ENCODE data around the gene EHMT1.

Gene EHMT1

GRCh38 chr9:137647096-137647714 lies 28.4 kb downstream of the EHMT1 start:
- Histone ChIP-seq H3K27me3 (ENCODE audit: control insufficient read depth in 1 of 2, insufficient read depth in 2 of 2, low read length in 2 of 2) (no peaks in the 10 kb centered on the region), H3K27ac (ENCODE audit: low read length) (no peak overlapping the region)

GRCh38 chr9:137648396-137648795 lies 29.6 kb downstream of the EHMT1 start:
- no peak overlapping the region for H3K9ac ChIP-seq (ENCODE audit: low read length in 2 of 2)
- H3K36me3 ChIP-seq (ENCODE audit: control insufficient read depth in 2 of 2, insufficient read depth in 2 of 2, low read length in 2 of 2), result peaks cover 0 to 6% of the 10 kb centered on the region in 2 donors
- no peaks in the 10 kb centered on the region for H3K27me3 ChIP-seq (ENCODE audit: control insufficient read depth in 1 of 2, insufficient read depth in 2 of 2, low read length in 2 of 2)
- H3K9me3 ChIP-seq (ENCODE audit: control insufficient read depth in 2 of 2, low read length in 2 of 2), result no peaks in the 10 kb centered on the region
- no peak overlapping the region for H3K27ac ChIP-seq (ENCODE audit: low read length)
- H3K4me3 ChIP-seq (ENCODE audit: low read length in 2 of 2), result no peak overlapping the region
- H3K4me1 ChIP-seq (ENCODE audit: control insufficient read depth, insufficient read depth, low read length), result peaks cover 2% of the 10 kb centered on the region

More at GRCh38 chr9:137647096-137647714, 28.4 kb downstream of the EHMT1 start:
- no peak overlapping the region for H3K9ac ChIP-seq (ENCODE audit: low read length in 2 of 2)
- peaks cover 2% of the 10 kb centered on the region for H3K4me1 ChIP-seq (ENCODE audit: control insufficient read depth, insufficient read depth, low read length)
- H3K36me3 ChIP-seq (ENCODE audit: control insufficient read depth in 2 of 2, insufficient read depth in 2 of 2, low read length in 2 of 2), result peaks cover 0 to 6% of the 10 kb centered on the region in 2 donors
- H3K9me3 ChIP-seq (ENCODE audit: control insufficient read depth in 2 of 2, low read length in 2 of 2), result no peaks in the 10 kb centered on the region
- no peak overlapping the region for H3K4me3 ChIP-seq (ENCODE audit: low read length in 2 of 2)

- Histone ChIP-seq H3K27me3 (ENCODE audit: control insufficient read depth in 1 of 2, insufficient read depth in 2 of 2, low read length in 2 of 2) (no peaks in the 10 kb centered on the region), H3K4me3 (ENCODE audit: low read length in 2 of 2) (no peak overlapping the region), H3K9me3 (ENCODE audit: control insufficient read depth in 2 of 2, low read length in 2 of 2) (no peaks in the 10 kb centered on the region), H3K4me1 (ENCODE audit: control insufficient read depth, insufficient read depth, low read length) (peaks cover 2% of the 10 kb centered on the region), H3K27ac (ENCODE audit: low read length) (no peak overlapping the region), H3K36me3 (ENCODE audit: control insufficient read depth in 2 of 2, insufficient read depth in 2 of 2, low read length in 2 of 2) (peaks cover 0 to 6% of the 10 kb centered on the region in 2 donors), H3K9ac (ENCODE audit: low read length in 2 of 2) (no peak overlapping the region)
Observed at GRCh38 chr9:137649553-137649952, 30.7 kb downstream of the EHMT1 start.

- peaks cover 0 to 6% of the 10 kb centered on the region in 2 donors for H3K36me3 ChIP-seq (ENCODE audit: control insufficient read depth in 2 of 2, insufficient read depth in 2 of 2, low read length in 2 of 2)
- no peak overlapping the region for H3K4me3 ChIP-seq (ENCODE audit: low read length in 2 of 2)
- H3K27me3 ChIP-seq (ENCODE audit: control insufficient read depth in 1 of 2, insufficient read depth in 2 of 2, low read length in 2 of 2), result no peaks in the 10 kb centered on the region
- H3K4me1 ChIP-seq (ENCODE audit: control insufficient read depth, insufficient read depth, low read length), result peaks cover under 1% of the 10 kb centered on the region
- no peak overlapping the region for H3K9ac ChIP-seq (ENCODE audit: low read length in 2 of 2)
- H3K9me3 ChIP-seq (ENCODE audit: control insufficient read depth in 2 of 2, low read length in 2 of 2), result no peaks in the 10 kb centered on the region
- no peak overlapping the region for H3K27ac ChIP-seq (ENCODE audit: low read length)
Observed at GRCh38 chr9:137650259-137650658, 31.5 kb downstream of the EHMT1 start.

- Histone ChIP-seq H3K4me1 (ENCODE audit: control insufficient read depth, insufficient read depth, low read length) (no peaks in the 10 kb centered on the region), H3K36me3 (ENCODE audit: control insufficient read depth in 2 of 2, insufficient read depth in 2 of 2, low read length in 2 of 2) (peaks cover 0 to 3% of the 10 kb centered on the region in 2 donors), H3K9ac (ENCODE audit: low read length in 2 of 2) (no peak overlapping the region), H3K27me3 (ENCODE audit: control insufficient read depth in 1 of 2, insufficient read depth in 2 of 2, low read length in 2 of 2) (no peaks in the 10 kb centered on the region), H3K27ac (ENCODE audit: low read length) (no peak overlapping the region), H3K9me3 (ENCODE audit: control insufficient read depth in 2 of 2, low read length in 2 of 2) (no peaks in the 10 kb centered on the region), H3K4me3 (ENCODE audit: low read length in 2 of 2) (no peak overlapping the region)
Observed at GRCh38 chr9:137650779-137651178, 32.0 kb downstream of the EHMT1 start.

GRCh38 chr9:137656416-137656815 lies 37.6 kb downstream of the EHMT1 start:
- Histone ChIP-seq H3K27me3 (ENCODE audit: control insufficient read depth in 1 of 2, insufficient read depth in 2 of 2, low read length in 2 of 2) (no peaks in the 10 kb centered on the region), H3K27ac (ENCODE audit: low read length) (no peak overlapping the region), H3K4me3 (ENCODE audit: low read length in 2 of 2) (no peak overlapping the region), H3K36me3 (ENCODE audit: control insufficient read depth in 2 of 2, insufficient read depth in 2 of 2, low read length in 2 of 2) (no peaks in the 10 kb centered on the region), H3K9ac (ENCODE audit: low read length in 2 of 2) (no peak overlapping the region), H3K4me1 (ENCODE audit: control insufficient read depth, insufficient read depth, low read length) (no peaks in the 10 kb centered on the region), H3K9me3 (ENCODE audit: control insufficient read depth in 2 of 2, low read length in 2 of 2) (no peaks in the 10 kb centered on the region)

- Histone ChIP-seq H3K9me3 (ENCODE audit: control insufficient read depth in 2 of 2, low read length in 2 of 2) (no peaks in the 10 kb centered on the region), H3K4me1 (ENCODE audit: control insufficient read depth, insufficient read depth, low read length) (no peaks in the 10 kb centered on the region), H3K4me3 (ENCODE audit: low read length in 2 of 2) (no peak overlapping the region), H3K9ac (ENCODE audit: low read length in 2 of 2) (no peak overlapping the region), H3K27me3 (ENCODE audit: control insufficient read depth in 1 of 2, insufficient read depth in 2 of 2, low read length in 2 of 2) (no peaks in the 10 kb centered on the region), H3K36me3 (ENCODE audit: control insufficient read depth in 2 of 2, insufficient read depth in 2 of 2, low read length in 2 of 2) (no peaks in the 10 kb centered on the region), H3K27ac (ENCODE audit: low read length) (no peak overlapping the region)
Observed at GRCh38 chr9:137657606-137658005, 38.8 kb downstream of the EHMT1 start.

GRCh38 chr9:137658781-137659180 lies 40.0 kb downstream of the EHMT1 start:
- Histone ChIP-seq H3K4me3 (ENCODE audit: low read length in 2 of 2) (no peak overlapping the region), H3K9me3 (ENCODE audit: control insufficient read depth in 2 of 2, low read length in 2 of 2) (no peaks in the 10 kb centered on the region), H3K36me3 (ENCODE audit: control insufficient read depth in 2 of 2, insufficient read depth in 2 of 2, low read length in 2 of 2) (no peaks in the 10 kb centered on the region), H3K27me3 (ENCODE audit: control insufficient read depth in 1 of 2, insufficient read depth in 2 of 2, low read length in 2 of 2) (no peaks in the 10 kb centered on the region), H3K4me1 (ENCODE audit: control insufficient read depth, insufficient read depth, low read length) (no peaks in the 10 kb centered on the region), H3K9ac (ENCODE audit: low read length in 2 of 2) (no peak overlapping the region), H3K27ac (ENCODE audit: low read length) (no peak overlapping the region)

- Histone ChIP-seq H3K27me3 (ENCODE audit: control insufficient read depth in 1 of 2, insufficient read depth in 2 of 2, low read length in 2 of 2) (no peaks in the 10 kb centered on the region), H3K4me3 (ENCODE audit: low read length in 2 of 2) (no peak overlapping the region), H3K27ac (ENCODE audit: low read length) (no peak overlapping the region), H3K9me3 (ENCODE audit: control insufficient read depth in 2 of 2, low read length in 2 of 2) (no peaks in the 10 kb centered on the region), H3K4me1 (ENCODE audit: control insufficient read depth, insufficient read depth, low read length) (peaks cover 1% of the 10 kb centered on the region), H3K36me3 (ENCODE audit: control insufficient read depth in 2 of 2, insufficient read depth in 2 of 2, low read length in 2 of 2) (no peaks in the 10 kb centered on the region), H3K9ac (ENCODE audit: low read length in 2 of 2) (no peak overlapping the region)
Observed at GRCh38 chr9:137660144-137660543, 41.3 kb downstream of the EHMT1 start.

- H3K4me1 ChIP-seq (ENCODE audit: control insufficient read depth, insufficient read depth, low read length), result peaks cover 20% of the 10 kb centered on the region
- no peak overlapping the region for H3K9ac ChIP-seq (ENCODE audit: low read length in 2 of 2)
- no peak overlapping the region for H3K27ac ChIP-seq (ENCODE audit: low read length)
- no peak overlapping the region for H3K4me3 ChIP-seq (ENCODE audit: low read length in 2 of 2)
- no peaks in the 10 kb centered on the region for H3K36me3 ChIP-seq (ENCODE audit: control insufficient read depth in 2 of 2, insufficient read depth in 2 of 2, low read length in 2 of 2)
- H3K27me3 ChIP-seq (ENCODE audit: control insufficient read depth in 1 of 2, insufficient read depth in 2 of 2, low read length in 2 of 2), result no peaks in the 10 kb centered on the region
- no peaks in the 10 kb centered on the region for H3K9me3 ChIP-seq (ENCODE audit: control insufficient read depth in 2 of 2, low read length in 2 of 2)
Observed at GRCh38 chr9:137663584-137663983, 44.8 kb downstream of the EHMT1 start.

GRCh38 chr9:137664676-137665075 lies 45.9 kb downstream of the EHMT1 start:
- peaks cover 0 to 2% of the 10 kb centered on the region in 2 donors for H3K36me3 ChIP-seq (ENCODE audit: control insufficient read depth in 2 of 2, insufficient read depth in 2 of 2, low read length in 2 of 2)
- H3K27me3 ChIP-seq (ENCODE audit: control insufficient read depth in 1 of 2, insufficient read depth in 2 of 2, low read length in 2 of 2), result no peaks in the 10 kb centered on the region
- H3K9me3 ChIP-seq (ENCODE audit: control insufficient read depth in 2 of 2, low read length in 2 of 2), result no peaks in the 10 kb centered on the region
- no peak overlapping the region for H3K27ac ChIP-seq (ENCODE audit: low read length)
- H3K4me1 ChIP-seq (ENCODE audit: control insufficient read depth, insufficient read depth, low read length), result peaks cover 20% of the 10 kb centered on the region
- H3K9ac ChIP-seq (ENCODE audit: low read length in 2 of 2), result no peak overlapping the region
- H3K4me3 ChIP-seq (ENCODE audit: low read length in 2 of 2), result no peak overlapping the region

Measured in stomach smooth muscle (tissue), 2 donors.